WTC11 (cell line): ENCODE measurements around the gene ARMC6.

Source experiments
- CREM ChIP-seq: sonication (generic); formaldehyde crosslinking; IDR thresholded peaks from 2 replicates; pipeline ENCODE4 v1.8.1; 2022; ENCODE audit warnings: mild to moderate bottlenecking, missing genetic modification reagents, moderate library complexity
- CTCF ChIP-seq: fragments of 200-600 bp; IDR thresholded peaks from 2 replicates; pipeline ENCODE4 v1.8.0; 2022; ENCODE audit warnings: antibody characterized with exemption
- FOXP1 ChIP-seq: sonication (generic); formaldehyde crosslinking; IDR thresholded peaks from 2 replicates; pipeline ENCODE4 v1.8.0; 2022; ENCODE audit warnings: missing genetic modification reagents, mild to moderate bottlenecking, moderate library complexity, borderline replicate concordance
- ZBTB43 ChIP-seq: sonication (generic); formaldehyde crosslinking; IDR thresholded peaks from 2 replicates; pipeline ENCODE4 v1.8.1; 2023; ENCODE audit warnings: mild to moderate bottlenecking, missing genetic modification reagents
- ZNF263 ChIP-seq: sonication (generic); formaldehyde crosslinking; IDR thresholded peaks from 2 replicates; pipeline ENCODE4 v1.8.1; 2022; ENCODE audit warnings: low read depth, mild to moderate bottlenecking, moderate library complexity, missing genetic modification reagents
- TF ChIP-seq, protein P1 (sequence below): sonication (generic); formaldehyde crosslinking; conservative IDR thresholded peaks from 2 replicates; pipeline ENCODE4 v1.8.1; 2022; ENCODE audit warnings: mild to moderate bottlenecking, missing genetic modification reagents

DNA sequence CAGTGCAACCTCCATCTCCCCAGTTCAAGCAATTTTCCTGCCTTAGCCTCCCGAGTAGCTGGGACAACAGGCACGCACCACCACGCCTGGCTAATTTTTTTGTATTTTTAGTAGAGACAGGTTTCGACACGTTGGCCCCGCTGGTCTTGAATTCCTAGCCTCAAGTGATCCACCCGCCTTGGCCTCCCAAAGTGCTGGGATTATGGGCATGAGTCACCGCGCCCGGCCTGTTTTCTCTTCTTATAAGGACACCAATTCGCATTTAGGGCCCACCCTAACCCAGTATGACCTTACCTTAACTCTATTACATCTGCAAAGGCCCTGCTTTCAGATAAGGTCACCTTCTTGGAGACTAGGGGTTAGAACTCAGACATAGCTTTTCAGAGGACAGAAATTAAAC, 69.8 kb downstream of the ARMC6 start:
- no peak for TF ChIP-seq CREM (CRISPR knock-in tag)
- no peak for TF ChIP-seq CTCF
- TF ChIP-seq, protein P1, sequence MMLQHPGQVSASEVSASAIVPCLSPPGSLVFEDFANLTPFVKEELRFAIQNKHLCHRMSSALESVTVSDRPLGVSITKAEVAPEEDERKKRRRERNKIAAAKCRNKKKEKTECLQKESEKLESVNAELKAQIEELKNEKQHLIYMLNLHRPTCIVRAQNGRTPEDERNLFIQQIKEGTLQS (CRISPR knock-in tag): no peak
- no peak for TF ChIP-seq ZBTB43 (CRISPR knock-in tag)
- no peak for TF ChIP-seq FOXP1 (CRISPR knock-in tag)
- no peak for TF ChIP-seq ZNF263 (CRISPR knock-in tag)
